Spleen (tissue), 11 donors: ENCODE data around the gene CACNA2D4. TPM values are rescaled to one million over a fixed set of nuclear protein-coding genes. Genes with fewer than 3 reads are reported as not detected.

ENCODE experiments used
- DNase-seq: peaks from one replicate; pipeline ENCODE4 v3.0.0-alpha.2; 2020
- H3K27ac ChIP-seq, 8 donors: fragments of 200-600 bp; sonication (generic) in 7 of 8; 1 replicate in 4 of 8; 2 replicates in 4 of 8; pipeline versions ENCODE4 v1.5.0 to v1.8.0; 2016 to 2021; ENCODE audit warnings: inconsistent platforms in 4 of 8, mild to moderate bottlenecking in 4 of 8, moderate library complexity in 1 of 8
- H3K27me3 ChIP-seq, 7 donors: fragments of 200-600 bp; sonication (generic) in 6 of 7; replicated peaks in 1 of 7; 1 replicate in 4 of 7; 2 replicates in 3 of 7; pipeline versions ENCODE4 v1.5.0 to v1.8.0; 2016 to 2021; ENCODE audit warnings: inconsistent platforms in 3 of 7, mild to moderate bottlenecking in 1 of 7
- H3K36me3 ChIP-seq, 6 donors: fragments of 200-600 bp; sonication (generic) in 5 of 6; 1 replicate in 4 of 6; 2 replicates in 2 of 6; pipeline versions ENCODE4 v1.5.0 to v1.8.0; 2016 to 2021; ENCODE audit warnings: inconsistent platforms in 2 of 6
- H3K4me1 ChIP-seq, 6 donors: fragments of 200-600 bp; sonication (generic) in 5 of 6; 1 replicate in 3 of 6; 2 replicates in 3 of 6; pipeline versions ENCODE4 v1.5.0 to v1.8.0; 2016 to 2021; ENCODE audit warnings: inconsistent platforms in 3 of 6
- H3K4me3 ChIP-seq, 8 donors: fragments of 200-600 bp; sonication (generic) in 7 of 8; 1 replicate in 4 of 8; 2 replicates in 4 of 8; pipeline versions ENCODE4 v1.5.0 to v1.8.0; 2016 to 2021; ENCODE audit warnings: inconsistent platforms in 4 of 8, mild to moderate bottlenecking in 4 of 8, moderate library complexity in 2 of 8
- H3K9me3 ChIP-seq, 8 donors: fragments of 200-600 bp; sonication (generic) in 7 of 8; 1 replicate in 4 of 8; 2 replicates in 4 of 8; pipeline versions ENCODE4 v1.5.0 to v1.8.0; 2016 to 2021; ENCODE audit warnings: inconsistent platforms in 4 of 8
- CTCF ChIP-seq, 11 experiments: fragments of 200-600 bp in 7 of 11; fragments of 450-650 bp in 4 of 11; sonication (generic) in 4 of 11; IDR thresholded peaks in 8 of 11; conservative IDR thresholded peaks in 3 of 11; 1 replicate in 7 of 11; 2 replicates in 4 of 11; pipeline versions ENCODE4 v1.4.0 to v1.8.0; 2016 to 2021; ENCODE audit warnings: antibody characterized with exemption in 11 of 11, inconsistent platforms in 4 of 11, mild to moderate bottlenecking in 1 of 11
- POLR2A ChIP-seq, 3 donors: fragments of 450-650 bp; IDR thresholded peaks; one replicate each; pipeline ENCODE4 v1.5.1; 2017; ENCODE audit warnings: antibody characterized with exemption in 3 of 3, mild to moderate bottlenecking in 1 of 3
- POLR2AphosphoS5 ChIP-seq, 3 donors: sonication (generic); formaldehyde crosslinking; IDR thresholded peaks; one replicate each; pipeline ENCODE4 v1.5.1; 2017; ENCODE audit warnings: antibody characterized with exemption in 3 of 3
- whole genome bisulfite sequencing, 5 donors: extraction: QIAGEN DNeasy Blood & Tissue Kit in 3 of 5; methylation state at CpG; one replicate each; pipeline versions ENCODE4 v1.1.5 to v1.1.7; 2013 to 2018; 5-methylcytosine and 5-hydroxymethylcytosine counted together
- intact Hi-C: fragments of 100-400 bp; cut with DNase I; formaldehyde crosslinking; loops from one replicate; pipeline ENCODE4 v1.15.0; 2023; ENCODE audit warnings: low total_unique reads
- polyA plus RNA-seq, 3 donors: library from polyadenylated mRNA; stranded (reverse); fragments of 200-250 nt; gene quantifications; one replicate each; pipeline ENCODE4 v1.2.1, GENCODE V29; 2013
- total RNA-seq, 7 donors: library from RNA; depleted of rRNA in 3 of 7; stranded (reverse); fragments of >200 nt in 3 of 7; fragmentation: NEBNext Ultra II Directional in 4 of 7; extraction: Animal tissue kit (Norgen Biotek cat#: 25700) in 4 of 7; gene quantifications; one replicate each; pipeline versions ENCODE4 v1.1.0 to v1.2.1, GENCODE V29; 2016 to 2021
- donor health status: healthy with polysubstance abuse.
- donor health status: DM: no; HTN: no; CAD: no; lungs with moderate emphysema.
- donor health status: DM: no; HTN: no; CAD: no.
- donor health status: Bipolar disorder and iron deficiency.
- donor health status: healthy.
- donor health status: DM: no; HTN: no; CAD: no.
- donor health status: DM: yes; HTN: yes; CAD: no.

The CACNA2D4 gene
- total and polyA plus RNA-seq, 10 donors, result 3.3 to 11.8 (median 7.0) TPM

GRCh38 chr12:1857821-1858220, 60.6 kb downstream of the CACNA2D4 start:
- TF ChIP-seq POLR2AphosphoS5 (IDR thresholded peaks at IDR 0.05) (no peak), CTCF (IDR thresholded peaks at IDR 0.05 in 8 of 11, conservative IDR thresholded peaks at IDR 0.05 in 3 of 11) (no peak), POLR2A (IDR thresholded peaks at IDR 0.05) (no peak)
- WGBS, 5 donors, result 78 to 92% (median 87%) methylated on average over 7 of the region's 7 CpGs
- H3K27me3 ChIP-seq, result peaks cover 0 to 9% (median 0%) of the 10 kb centered on the region in 7 donors
- peaks cover 0 to 37% (median 19%) of the 10 kb centered on the region in 8 donors for H3K9me3 ChIP-seq
- H3K4me1 ChIP-seq, result no peaks in the 10 kb centered on the region
- no peak overlapping the region for H3K4me3 ChIP-seq
- DNase-seq, result no peak
- H3K27ac ChIP-seq, result no peak overlapping the region
- no peaks in the 10 kb centered on the region for H3K36me3 ChIP-seq
- intact Hi-C loops, result no loop called here

- H3K4me1 ChIP-seq, result no peaks in the 10 kb centered on the region
- no peak overlapping the region for H3K27ac ChIP-seq
- DNase-seq, result no peak
- H3K9me3 ChIP-seq, result peaks cover 0 to 37% (median 19%) of the 10 kb centered on the region in 8 donors
- H3K4me3 ChIP-seq, result no peak overlapping the region
- intact Hi-C loops, result no loop called here
- H3K36me3 ChIP-seq, result no peaks in the 10 kb centered on the region
- WGBS, 5 donors, result 45 to 69% (median 55%) methylated on average over 2 of the region's 2 CpGs
- TF ChIP-seq POLR2A (IDR thresholded peaks at IDR 0.05), result no peak
- TF ChIP-seq POLR2AphosphoS5 (IDR thresholded peaks at IDR 0.05), result no peak
- TF ChIP-seq CTCF (IDR thresholded peaks at IDR 0.05 in 8 of 11, conservative IDR thresholded peaks at IDR 0.05 in 3 of 11), result no peak
- H3K27me3 ChIP-seq, result peaks cover 0 to 9% (median 0%) of the 10 kb centered on the region in 7 donors
These were observed 61.4 kb downstream of the CACNA2D4 start for GRCh38 chr12:1857086-1857485.

DNA sequence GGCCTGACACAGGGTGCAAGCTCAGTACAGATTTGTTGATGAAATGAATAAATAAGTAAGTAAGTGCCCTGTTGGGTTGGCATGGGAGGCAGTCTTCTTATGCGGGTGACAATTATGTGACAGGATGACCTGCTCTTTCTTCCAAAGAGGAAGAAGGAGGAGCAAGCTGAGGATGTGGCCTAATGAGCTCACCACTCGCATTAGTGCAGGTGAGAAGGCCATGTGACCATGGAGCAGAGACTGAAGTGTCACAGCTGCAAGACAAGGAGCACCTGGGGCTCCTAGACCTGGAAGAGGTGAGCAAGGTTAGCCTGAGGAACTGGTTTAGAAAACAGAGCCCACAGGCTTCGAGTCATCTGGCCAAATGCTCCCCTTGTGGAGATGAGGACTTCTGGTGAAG, 63.2 kb downstream of the CACNA2D4 start:
- H3K36me3 ChIP-seq, result no peaks in the 10 kb centered on the region
- no peak for DNase-seq
- intact Hi-C loops, result no loop called here
- 54 to 78% (median 69%) methylated on average over 3 of the region's 3 CpGs for WGBS, 5 donors
- peaks cover 0 to 9% (median 0%) of the 10 kb centered on the region in 7 donors for H3K27me3 ChIP-seq
- no peaks in the 10 kb centered on the region for H3K4me1 ChIP-seq
- H3K9me3 ChIP-seq, result peaks cover 0 to 37% (median 19%) of the 10 kb centered on the region in 8 donors
- H3K27ac ChIP-seq, result no peak overlapping the region
- TF ChIP-seq POLR2AphosphoS5 (IDR thresholded peaks at IDR 0.05), result no peak
- TF ChIP-seq CTCF (IDR thresholded peaks at IDR 0.05 in 8 of 11, conservative IDR thresholded peaks at IDR 0.05 in 3 of 11), result no peak
- no peak for TF ChIP-seq POLR2A (IDR thresholded peaks at IDR 0.05)
- H3K4me3 ChIP-seq, result no peak overlapping the region

DNA sequence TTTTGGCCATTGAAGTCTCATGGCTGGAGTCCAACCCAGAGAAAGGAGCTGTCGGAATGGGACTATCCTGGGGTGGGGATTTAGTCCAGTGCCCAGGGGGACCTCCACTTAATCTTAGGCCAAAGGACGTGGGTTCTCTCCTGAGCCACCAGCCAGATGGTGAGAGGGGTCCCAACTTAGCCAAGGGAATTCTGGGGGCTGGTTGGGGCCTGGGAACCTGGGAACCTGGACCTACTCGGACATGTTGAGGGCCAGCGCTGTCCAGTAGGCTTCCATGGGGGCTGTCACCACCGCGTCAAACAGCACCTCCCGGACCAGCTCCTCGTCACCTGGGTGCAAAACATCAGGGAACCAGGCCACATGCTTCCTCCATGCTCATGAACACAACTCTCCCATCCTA, 64.7 kb downstream of the CACNA2D4 start:
- Histone ChIP-seq H3K27me3 (peaks cover 0 to 9% (median 0%) of the 10 kb centered on the region in 7 donors), H3K27ac (no peak overlapping the region), H3K4me1 (no peaks in the 10 kb centered on the region), H3K36me3 (no peaks in the 10 kb centered on the region), H3K9me3 (peaks cover 0 to 37% (median 19%) of the 10 kb centered on the region in 8 donors), H3K4me3 (no peak overlapping the region)
- TF ChIP-seq POLR2AphosphoS5 (IDR thresholded peaks at IDR 0.05) (no peak), CTCF (IDR thresholded peaks at IDR 0.05 in 8 of 11, conservative IDR thresholded peaks at IDR 0.05 in 3 of 11) (no peak), POLR2A (IDR thresholded peaks at IDR 0.05) (no peak)
- WGBS, 5 donors, result 88 to 92% (median 90%) methylated on average over 8 of the region's 8 CpGs
- no peak for DNase-seq
- intact Hi-C loops, result no loop called here
